Uterus (tissue), 4 donors: ENCODE data around the gene SND1. TPM values are rescaled to one million over a fixed set of nuclear protein-coding genes. Genes with fewer than 3 reads are reported as not detected.

ENCODE experiments used
- DNase-seq, 2 donors: peaks; one replicate each; pipeline ENCODE4 v3.0.0-alpha.2; 2019 to 2020
- H3K27ac ChIP-seq, 2 donors: fragments of 200-600 bp; sonication (generic); 1 replicate in 1 of 2; 2 replicates in 1 of 2; pipeline ENCODE4 v1.5.1; 2016 to 2018
- H3K27me3 ChIP-seq, 2 donors: fragments of 200-600 bp; sonication (generic); one replicate each; pipeline ENCODE4 v1.5.1; 2018 to 2019; ENCODE audit warnings: control low read depth in 1 of 2
- H3K36me3 ChIP-seq, 2 donors: fragments of 200-600 bp; sonication (generic); one replicate each; pipeline ENCODE4 v1.5.1; 2019; ENCODE audit warnings: control low read depth in 1 of 2
- H3K4me1 ChIP-seq, 2 donors: fragments of 200-600 bp; sonication (generic); one replicate each; pipeline ENCODE4 v1.5.1; 2018 to 2019; ENCODE audit warnings: control low read depth in 1 of 2
- H3K4me3 ChIP-seq, 2 donors: fragments of 200-600 bp; sonication (generic); 1 replicate in 1 of 2; 2 replicates in 1 of 2; pipeline ENCODE4 v1.5.1; 2018 to 2019; ENCODE audit warnings: mild to moderate bottlenecking in 1 of 2
- H3K9me3 ChIP-seq, 2 donors: fragments of 200-600 bp; sonication (generic); one replicate each; pipeline ENCODE4 v1.5.1; 2019; ENCODE audit warnings: control low read depth in 1 of 2
- POLR2A ChIP-seq, 2 donors: fragments of 450-650 bp; IDR thresholded peaks; one replicate each; pipeline ENCODE4 v1.6.1; 2016; ENCODE audit warnings: antibody characterized with exemption in 2 of 2, mild to moderate bottlenecking in 1 of 2, moderate library complexity in 1 of 2
- intact Hi-C: fragments of 100-400 bp; cut with DNase I; formaldehyde crosslinking; loops from one replicate; pipeline ENCODE4 v1.15.1; 2023; ENCODE audit warnings: low total_unique reads
- total RNA-seq, 4 donors: library from RNA; depleted of rRNA in 3 of 4; stranded (reverse); fragments of >200 nt in 3 of 4; gene quantifications; one replicate each; pipeline versions ENCODE4 v1.1.0 to v1.2.4, GENCODE V29; 2014 to 2023
- TF ChIP-seq, protein P1 (sequence below), 4 experiments: fragments of 200-600 bp in 2 of 4; fragments of 450-650 bp in 2 of 4; sonication (generic) in 2 of 4; IDR thresholded peaks; one replicate each; pipeline ENCODE4 v1.5.1; 2016 to 2019; ENCODE audit warnings: antibody characterized with exemption in 4 of 4, mild to moderate bottlenecking in 2 of 4, moderate library complexity in 1 of 4
- donor health status: DM: yes; HTN: yes; CAD: no.

SND1 gene
- total RNA-seq, 4 donors from 2014 or later = 54.8 to 192 (median 117) TPM

DNA sequence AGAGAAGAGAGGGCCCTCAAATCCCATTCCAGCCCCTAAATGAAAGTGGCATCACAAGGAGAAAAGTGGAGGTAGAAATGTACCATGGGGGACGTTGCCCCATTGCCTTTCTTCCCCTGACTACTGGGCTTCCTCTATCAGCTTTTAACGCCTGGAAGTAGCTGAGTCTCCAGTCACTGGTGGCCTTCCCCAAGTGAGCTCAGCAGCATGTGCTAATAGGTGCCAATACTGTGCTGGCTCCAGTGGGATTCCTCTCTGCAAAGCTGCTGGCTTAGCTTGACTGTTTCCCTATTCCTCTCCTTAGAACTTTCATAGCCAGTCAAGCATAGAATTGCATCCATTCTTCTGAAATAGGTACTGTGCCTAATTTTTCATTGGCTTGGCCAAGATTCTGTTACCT lies 346.7 kb downstream of the SND1 start:
- H3K36me3 ChIP-seq = no peaks in the 10 kb centered on the region

DNA sequence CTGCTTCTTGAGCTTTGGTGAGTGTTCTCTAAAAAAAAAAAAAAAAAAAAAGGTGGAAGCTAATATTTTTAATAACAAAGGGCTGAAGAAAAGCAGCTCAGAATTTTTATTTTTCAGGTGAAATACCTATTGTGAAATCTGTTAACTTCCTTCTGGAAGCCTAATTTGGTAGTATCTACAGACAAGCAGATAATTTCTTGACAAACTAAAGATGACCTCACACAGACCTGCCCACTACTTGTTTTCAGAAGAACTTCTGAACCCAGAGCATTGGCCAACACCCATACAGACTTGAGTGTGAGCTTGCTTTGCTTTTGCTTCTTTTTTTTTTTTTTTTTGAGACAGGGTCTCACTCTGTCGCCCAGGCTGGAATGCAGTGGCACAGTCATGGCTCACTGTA lies 348.1 kb downstream of the SND1 start:
- TF ChIP-seq POLR2A (IDR thresholded peaks at IDR 0.05) = no peak
- TF ChIP-seq, protein P1, sequence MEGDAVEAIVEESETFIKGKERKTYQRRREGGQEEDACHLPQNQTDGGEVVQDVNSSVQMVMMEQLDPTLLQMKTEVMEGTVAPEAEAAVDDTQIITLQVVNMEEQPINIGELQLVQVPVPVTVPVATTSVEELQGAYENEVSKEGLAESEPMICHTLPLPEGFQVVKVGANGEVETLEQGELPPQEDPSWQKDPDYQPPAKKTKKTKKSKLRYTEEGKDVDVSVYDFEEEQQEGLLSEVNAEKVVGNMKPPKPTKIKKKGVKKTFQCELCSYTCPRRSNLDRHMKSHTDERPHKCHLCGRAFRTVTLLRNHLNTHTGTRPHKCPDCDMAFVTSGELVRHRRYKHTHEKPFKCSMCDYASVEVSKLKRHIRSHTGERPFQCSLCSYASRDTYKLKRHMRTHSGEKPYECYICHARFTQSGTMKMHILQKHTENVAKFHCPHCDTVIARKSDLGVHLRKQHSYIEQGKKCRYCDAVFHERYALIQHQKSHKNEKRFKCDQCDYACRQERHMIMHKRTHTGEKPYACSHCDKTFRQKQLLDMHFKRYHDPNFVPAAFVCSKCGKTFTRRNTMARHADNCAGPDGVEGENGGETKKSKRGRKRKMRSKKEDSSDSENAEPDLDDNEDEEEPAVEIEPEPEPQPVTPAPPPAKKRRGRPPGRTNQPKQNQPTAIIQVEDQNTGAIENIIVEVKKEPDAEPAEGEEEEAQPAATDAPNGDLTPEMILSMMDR (IDR thresholded peaks at IDR 0.05) = no peak
- DNase-seq = no peak

More for the DNA sequence above, 346.7 kb downstream of the SND1 start:
- TF ChIP-seq, protein P1 (IDR thresholded peaks at IDR 0.05) = no peak
- TF ChIP-seq POLR2A (IDR thresholded peaks at IDR 0.05) = no peak
- Histone ChIP-seq H3K4me3 (no peak overlapping the region), H3K4me1 (no peaks in the 10 kb centered on the region), H3K9me3 (no peaks in the 10 kb centered on the region), H3K27ac (no peak overlapping the region), H3K27me3 (no peaks in the 10 kb centered on the region)
- intact Hi-C loops = no loop called here
- DNase-seq = no peak

DNA sequence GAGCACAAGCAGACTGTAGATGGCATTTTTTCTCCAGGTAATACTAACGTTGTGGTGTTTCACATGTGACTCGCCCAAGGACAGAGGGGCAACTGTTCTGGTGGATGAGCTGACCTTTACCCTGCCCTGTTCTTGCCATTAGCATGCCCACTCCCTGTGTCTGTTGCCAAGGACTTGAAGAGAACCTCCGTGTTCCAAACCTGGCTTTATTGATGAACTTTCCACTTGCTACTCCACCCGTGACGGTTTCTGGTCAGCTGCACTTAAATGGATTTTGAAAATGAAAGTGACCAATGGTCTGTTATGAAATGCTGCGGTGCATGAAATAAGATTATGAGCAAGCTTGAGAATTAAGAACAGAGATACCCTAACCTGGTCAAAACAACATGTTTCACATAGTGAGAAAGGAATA lies 348.9 kb downstream of the SND1 start:
- Histone ChIP-seq H3K4me1 (no peaks in the 10 kb centered on the region), H3K27ac (no peak overlapping the region), H3K36me3 (no peaks in the 10 kb centered on the region), H3K27me3 (no peaks in the 10 kb centered on the region), H3K4me3 (no peak overlapping the region), H3K9me3 (no peaks in the 10 kb centered on the region)
- TF ChIP-seq POLR2A (IDR thresholded peaks at IDR 0.05) = no peak
- TF ChIP-seq, protein P1 (IDR thresholded peaks at IDR 0.05) = no peak
- no peak for DNase-seq
- intact Hi-C loops = no loop called here

More for the DNA sequence above, 348.1 kb downstream of the SND1 start:
- Histone ChIP-seq H3K27ac (no peak overlapping the region), H3K4me3 (no peak overlapping the region), H3K9me3 (no peaks in the 10 kb centered on the region), H3K36me3 (no peaks in the 10 kb centered on the region), H3K27me3 (no peaks in the 10 kb centered on the region), H3K4me1 (no peaks in the 10 kb centered on the region)
- intact Hi-C loops = no loop called here

DNA sequence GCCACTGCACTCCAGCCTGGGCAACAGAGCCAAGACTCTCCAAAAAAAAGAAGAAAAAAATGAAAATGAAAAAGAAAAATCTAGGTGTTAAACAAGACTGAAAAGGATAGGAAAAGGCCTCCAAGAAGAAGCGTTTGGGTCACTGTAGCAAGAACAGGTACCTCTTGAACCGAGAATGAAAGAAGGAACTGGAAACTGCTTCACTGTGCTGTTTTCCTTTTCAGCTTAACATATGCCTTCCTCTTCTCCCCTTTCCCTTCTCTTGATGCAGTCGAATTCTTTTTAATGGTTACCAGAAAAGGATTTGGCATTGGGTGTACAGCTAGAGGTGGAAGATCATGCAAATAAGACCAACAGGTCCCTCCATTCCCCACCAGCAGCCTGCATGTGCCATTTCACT lies 351.2 kb downstream of the SND1 start:
- no peak overlapping the region for H3K4me3 ChIP-seq
- intact Hi-C loops = no loop called here
- H3K9me3 ChIP-seq = no peaks in the 10 kb centered on the region
- TF ChIP-seq POLR2A (IDR thresholded peaks at IDR 0.05) = no peak
- TF ChIP-seq, protein P1 (IDR thresholded peaks at IDR 0.05) = no peak
- no peaks in the 10 kb centered on the region for H3K4me1 ChIP-seq
- no peak for DNase-seq
- no peak overlapping the region for H3K27ac ChIP-seq
- no peaks in the 10 kb centered on the region for H3K36me3 ChIP-seq
- H3K27me3 ChIP-seq = no peaks in the 10 kb centered on the region

DNA sequence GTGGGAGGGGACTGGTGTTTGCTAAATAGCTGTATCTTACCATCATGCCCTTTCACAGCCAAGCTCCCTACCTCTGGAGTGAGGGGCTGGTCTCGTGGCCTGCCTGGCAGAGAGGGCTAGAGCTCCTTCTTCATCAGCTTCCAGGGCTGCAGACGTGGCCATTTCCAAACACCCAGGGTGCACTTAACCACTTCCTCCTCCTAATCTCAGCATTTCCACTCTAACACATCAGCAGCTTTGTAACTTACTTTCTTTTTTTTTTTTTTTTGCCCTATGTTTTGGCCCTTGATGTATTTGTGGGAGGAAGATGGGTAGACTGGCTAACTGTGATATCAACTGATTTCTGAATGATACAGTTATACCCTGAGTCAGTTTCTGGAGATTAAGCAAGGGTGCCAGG lies 351.8 kb downstream of the SND1 start:
- Histone ChIP-seq H3K36me3 (no peaks in the 10 kb centered on the region), H3K27me3 (no peaks in the 10 kb centered on the region), H3K4me1 (no peaks in the 10 kb centered on the region), H3K4me3 (no peak overlapping the region), H3K27ac (no peak overlapping the region), H3K9me3 (no peaks in the 10 kb centered on the region)
- TF ChIP-seq, protein P1 (IDR thresholded peaks at IDR 0.05) = no peak
- TF ChIP-seq POLR2A (IDR thresholded peaks at IDR 0.05) = no peak
- DNase-seq = no peak
- intact Hi-C loops = no loop called here
